Activated CD8-positive, alpha-beta memory T cell treated with anti-CD3 and anti-CD28 coated beads for 48 hours (primary cell): ENCODE data around the gene KCNK5.
A peak's percentile ranks its signal among the peaks of the same experiment; 100 is the strongest.

Experiments
- DNase-seq, 3 experiments: peaks; one replicate each; pipeline ENCODE4 v3.0.0-alpha.2; 2020; ENCODE audit warnings: low read depth in 2 of 3, low spot score in 2 of 3

The KCNK5 gene

GRCh38 chr6:39178235-39178634 lies 51.0 kb downstream of the KCNK5 start:
- DNase-seq, result no peak

DNA sequence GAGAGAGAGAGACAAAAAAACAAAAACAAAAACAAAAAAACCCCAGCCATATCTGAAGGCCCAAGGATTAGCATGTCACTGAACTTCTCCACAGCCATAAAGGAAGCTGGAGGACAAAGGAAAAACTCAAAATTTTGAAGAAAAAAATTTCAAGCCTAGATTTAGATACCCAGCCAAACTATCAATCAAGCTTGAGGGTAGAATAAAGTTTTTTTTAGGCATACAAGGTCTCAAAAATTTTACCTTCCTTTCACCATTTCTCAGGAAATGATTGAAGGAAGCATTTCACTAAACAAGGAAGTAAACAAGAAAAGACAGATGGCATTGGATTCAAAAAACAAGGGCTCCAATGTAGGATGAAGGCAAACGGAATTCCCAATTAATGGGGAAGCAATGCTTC lies 52.1 kb downstream of the KCNK5 start:
- no peak for DNase-seq

GRCh38 chr6:39173270-39173669 lies 56.0 kb downstream of the KCNK5 start:
- DNase-seq, result no peak

DNA sequence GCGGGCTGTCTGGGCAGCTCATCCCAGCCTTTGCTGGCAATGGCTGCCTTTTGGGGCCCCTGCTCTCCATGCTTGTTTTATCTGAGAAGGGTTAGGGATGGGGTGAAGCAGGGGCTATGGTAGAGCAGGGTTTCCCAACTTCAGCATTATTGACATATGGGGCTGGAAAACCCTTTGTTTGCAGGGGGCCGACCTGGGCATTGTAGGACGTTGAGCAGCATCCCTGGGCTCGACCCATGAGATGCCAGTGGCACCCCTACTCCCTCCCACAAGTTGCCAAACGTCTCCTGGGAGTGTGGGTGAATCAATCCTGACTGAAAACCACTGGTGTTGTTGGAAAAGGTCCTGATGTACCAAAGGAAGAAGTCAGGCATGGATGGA lies 56.9 kb downstream of the KCNK5 start:
- DNase-seq, result no peak

GRCh38 chr6:39171489-39172376 lies 57.5 kb downstream of the KCNK5 start:
- no peak for DNase-seq

DNA sequence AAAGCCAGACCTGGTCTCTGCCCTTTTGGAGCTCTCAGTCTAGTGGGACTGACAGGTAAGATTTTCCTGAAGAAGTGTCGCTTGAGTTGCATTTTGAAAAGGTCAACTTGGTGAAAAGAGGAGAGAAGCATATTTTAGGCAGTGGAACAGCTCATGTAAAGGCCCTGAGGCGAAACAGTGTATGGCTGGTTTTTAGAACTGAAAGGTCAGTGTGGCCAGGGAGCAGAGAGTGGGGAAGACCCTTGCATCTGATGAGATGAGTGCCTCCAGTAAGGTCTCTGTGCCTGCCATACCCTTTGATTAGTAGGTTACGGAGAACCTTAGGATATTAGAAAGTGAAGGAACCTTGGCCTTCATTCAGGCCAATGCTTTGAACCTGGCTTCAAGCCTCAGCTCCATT lies 58.4 kb downstream of the KCNK5 start:
- DNase-seq, result no peak

GRCh38 chr6:39170389-39170788 lies 58.9 kb downstream of the KCNK5 start:
- no peak for DNase-seq

DNA sequence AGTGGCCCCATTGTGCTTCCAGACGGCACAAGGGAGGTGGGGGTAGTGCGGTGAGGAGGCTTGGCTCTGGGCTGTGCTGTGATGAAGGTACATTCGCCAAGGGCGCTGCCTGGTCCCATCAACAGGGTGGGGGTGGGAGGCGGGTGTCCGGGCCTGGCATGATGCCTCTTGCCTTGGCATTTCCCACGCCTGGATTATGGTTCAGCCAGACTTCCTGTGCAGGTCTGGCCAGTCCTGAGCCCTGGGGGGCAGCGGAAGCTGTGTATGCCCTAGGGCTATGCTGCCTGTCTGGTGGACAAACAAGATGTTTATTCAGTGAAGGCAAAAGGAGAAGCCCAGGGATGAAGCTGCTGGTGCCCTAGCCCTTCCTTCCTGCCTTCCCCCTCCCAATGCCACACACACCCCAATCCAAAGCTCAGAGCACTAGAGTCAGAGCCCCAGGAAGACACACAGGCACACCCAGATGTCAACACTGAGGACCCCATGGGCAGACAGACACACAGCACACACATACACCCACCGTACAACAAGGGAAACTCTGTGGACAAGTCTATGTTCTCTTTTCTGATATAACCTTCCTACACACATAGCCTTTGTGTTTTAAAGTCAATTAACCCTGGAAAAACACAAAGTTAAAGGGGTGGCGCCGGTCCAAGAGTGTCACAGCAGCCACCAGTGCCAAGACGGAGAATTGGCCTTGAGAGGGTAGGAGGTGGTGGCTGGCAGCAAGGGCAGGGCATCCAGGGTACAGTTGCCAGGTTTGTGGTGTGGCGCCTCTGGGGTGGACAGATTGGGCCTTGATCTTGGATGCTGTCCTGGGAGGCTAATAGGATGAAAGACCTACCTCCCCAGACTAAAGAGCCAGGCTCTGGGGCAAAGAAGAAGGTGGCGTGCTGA lies 59.6 kb downstream of the KCNK5 start:
- DNase-seq, result no peak

- no peak for DNase-seq
Measured at GRCh38 chr6:39167866-39168625, 61.2 kb downstream of the KCNK5 start.

GRCh38 chr6:39167321-39167720 lies 62.0 kb downstream of the KCNK5 start:
- no peak for DNase-seq

DNA sequence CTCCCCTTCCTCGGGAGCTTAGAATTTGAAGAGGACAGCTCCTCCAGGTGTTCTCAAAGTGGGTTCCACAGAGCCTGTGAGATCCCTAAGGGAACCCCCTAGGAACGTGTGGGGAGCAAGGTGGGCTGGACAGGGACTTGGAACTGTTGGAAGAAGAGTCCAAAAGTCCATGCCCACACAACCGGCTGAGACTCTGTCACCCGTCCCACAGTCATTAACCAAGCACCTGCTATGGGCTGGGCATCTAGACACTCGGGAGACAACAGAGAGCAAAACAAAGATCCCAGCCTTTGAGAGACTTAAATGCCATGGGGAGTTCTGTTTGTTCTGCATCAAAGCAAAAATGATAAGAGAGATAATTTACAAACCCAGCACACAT lies 62.4 kb downstream of the KCNK5 start:
- no peak for DNase-seq

GRCh38 chr6:39166189-39166911 lies 62.9 kb downstream of the KCNK5 start:
- DNase-seq, result peak; percentile 63 to 88 (median 84)

DNA sequence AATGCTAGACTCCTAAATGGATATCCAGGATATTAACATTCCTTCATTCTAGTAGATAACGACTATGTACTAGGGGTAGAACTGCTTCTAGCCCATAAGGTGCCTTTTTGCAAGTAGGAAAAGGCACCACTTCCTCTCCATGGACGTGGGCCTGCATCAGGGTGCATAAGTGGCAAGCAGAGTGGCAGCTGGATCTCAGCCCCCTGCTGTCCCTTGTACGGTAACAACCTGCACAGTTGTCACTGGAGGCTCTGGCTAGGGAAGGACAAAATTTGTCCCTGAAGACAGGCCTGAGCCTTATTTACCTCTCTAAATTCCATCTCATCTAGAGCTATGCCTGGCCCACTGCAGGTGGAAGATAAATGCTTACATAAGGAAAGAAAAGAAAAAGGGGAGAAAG lies 71.8 kb downstream of the KCNK5 start:
- DNase-seq, result no peak

GRCh38 chr6:39156801-39157200 lies 72.5 kb downstream of the KCNK5 start:
- no peak for DNase-seq

DNA sequence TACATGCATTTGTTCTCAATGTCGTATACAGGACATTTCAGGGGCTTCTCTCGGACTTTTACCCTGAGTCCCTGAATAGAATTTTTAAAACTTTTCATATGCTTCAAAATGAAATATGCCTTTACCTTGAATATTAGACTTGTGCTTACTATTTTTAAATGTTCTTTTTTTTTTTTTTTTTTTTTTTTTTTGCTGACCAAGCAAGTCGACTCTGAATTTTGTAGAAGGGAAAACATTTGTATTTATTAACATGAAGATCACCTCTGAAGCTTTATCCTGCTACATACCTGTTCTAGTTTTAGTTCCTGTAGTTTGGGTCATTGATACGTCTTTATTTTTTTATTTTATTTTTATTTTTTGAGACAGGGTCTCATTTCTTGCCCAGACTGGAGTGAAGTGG lies 74.6 kb downstream of the KCNK5 start:
- no peak for DNase-seq

DNA sequence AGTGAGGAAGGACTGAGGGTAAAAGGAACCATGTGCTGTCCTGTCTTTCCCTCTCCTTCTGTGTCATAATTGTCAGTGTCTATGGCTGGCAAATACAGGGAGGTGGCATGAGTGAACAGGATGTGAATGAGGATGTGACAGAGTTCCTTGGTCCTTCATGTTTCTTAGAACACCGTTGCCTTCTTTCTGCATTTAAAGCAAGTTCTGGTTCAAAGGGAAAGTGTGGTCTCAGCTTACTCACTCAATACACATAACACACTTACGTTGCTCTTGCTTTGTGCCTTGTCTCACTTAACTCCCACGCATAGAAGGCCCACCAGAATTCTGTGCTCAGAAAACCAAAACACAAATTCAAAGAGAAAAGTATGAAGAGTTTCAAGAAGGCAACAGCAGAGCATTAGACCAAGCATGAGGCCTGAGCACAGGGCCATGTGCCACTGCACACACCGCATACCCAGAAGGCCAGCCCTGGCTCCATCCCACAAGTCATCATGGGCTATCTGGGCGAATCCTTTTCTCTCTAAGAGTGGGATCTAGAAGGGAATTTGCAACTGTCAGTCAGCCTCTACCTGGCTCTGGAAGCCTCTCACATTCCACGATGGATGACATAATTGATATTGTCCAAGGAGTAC lies 75.4 kb downstream of the KCNK5 start:
- no peak for DNase-seq

DNA sequence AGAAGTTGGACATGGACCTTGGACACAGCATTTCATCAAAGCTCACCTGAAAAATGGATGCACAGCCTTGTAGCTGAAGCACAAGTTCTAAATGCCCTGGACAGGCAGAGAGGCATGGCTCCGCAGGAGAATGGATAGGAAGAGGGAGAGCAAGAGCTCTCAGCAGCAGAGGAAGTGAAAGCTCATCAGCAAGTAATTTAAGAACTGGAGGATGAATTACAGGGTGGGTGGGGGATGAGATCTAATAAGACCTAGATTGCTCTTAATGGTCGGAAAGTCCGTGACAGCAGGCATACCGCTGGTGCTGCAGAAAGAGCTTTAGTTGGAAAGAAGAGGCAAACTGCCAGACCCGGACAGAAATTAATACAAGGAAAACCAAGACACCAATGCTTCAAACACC lies 77.0 kb downstream of the KCNK5 start:
- DNase-seq, result no peak

DNA sequence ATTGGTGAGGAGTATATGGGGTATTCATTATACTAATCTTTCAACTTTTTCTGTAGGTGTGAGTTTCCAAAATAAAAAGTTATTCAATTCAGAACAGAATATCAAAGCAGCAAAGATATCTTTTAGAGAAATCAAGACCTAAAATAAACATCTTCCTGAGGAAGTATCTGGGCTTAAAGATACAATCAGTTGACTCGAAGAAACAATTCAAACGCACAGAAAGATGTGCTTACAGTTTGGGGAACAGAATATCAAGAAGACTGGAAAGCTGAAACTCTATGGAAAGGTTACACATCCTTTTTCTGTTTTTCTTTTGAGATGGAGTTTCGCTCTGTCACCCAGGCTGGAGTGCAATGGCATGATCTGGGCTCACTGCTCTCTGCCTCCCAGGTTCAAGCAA lies 78.1 kb downstream of the KCNK5 start:
- no peak for DNase-seq

- DNase-seq, result no peak
Measured at GRCh38 chr6:39144481-39145173, 84.6 kb downstream of the KCNK5 start.
